AG09309 (cell line): ENCODE measurements around the gene AGRP.

ENCODE experiments used
- DNase-seq: peaks from one replicate; pipeline ENCODE4 v3.0.0-alpha.2; 2010; ENCODE audit warnings: low read depth
- H3K4me3 ChIP-seq: 2 replicates; pipeline ENCODE4 v1.5.1; 2011; ENCODE audit warnings: mild to moderate bottlenecking, low read depth, low read length, moderate library complexity; ENCODE audit not compliant: control insufficient read depth
- CTCF ChIP-seq: IDR thresholded peaks from 2 replicates; pipeline ENCODE4 v1.5.1; 2011; ENCODE audit warnings: mild to moderate bottlenecking, low read depth, low read length, inconsistent platforms; ENCODE audit not compliant: insufficient read depth, control insufficient read depth; ENCODE audit errors: missing control alignments

The AGRP gene

GRCh38 chr16:67451061-67451703 lies 32.2 kb downstream of the AGRP start:
- DNase-seq: no peak
- TF ChIP-seq CTCF: no peak
- no peak overlapping the region for H3K4me3 ChIP-seq

- no peak overlapping the region for H3K4me3 ChIP-seq
- TF ChIP-seq CTCF: no peak
- DNase-seq: no peak
These were observed 33.6 kb downstream of the AGRP start for GRCh38 chr16:67449739-67450138.

GRCh38 chr16:67449336-67449735 lies 34.0 kb downstream of the AGRP start:
- H3K4me3 ChIP-seq: no peak overlapping the region
- TF ChIP-seq CTCF: no peak
- DNase-seq: no peak

- no peak for DNase-seq
- no peak for TF ChIP-seq CTCF
- no peak overlapping the region for H3K4me3 ChIP-seq
These were observed 34.8 kb downstream of the AGRP start for GRCh38 chr16:67448580-67448979.

- peak; percentile 56 for TF ChIP-seq CTCF
- H3K4me3 ChIP-seq: no peak overlapping the region
- no peak for DNase-seq
These were observed 35.8 kb downstream of the AGRP start for GRCh38 chr16:67447508-67448076.

GRCh38 chr16:67446968-67447507 lies 36.3 kb downstream of the AGRP start:
- TF ChIP-seq CTCF: no peak

More at GRCh38 chr16:67446968-67447507, 36.3 kb downstream of the AGRP start:
- no peak overlapping the region for H3K4me3 ChIP-seq
- DNase-seq: no peak
